ENCODE measurements around the gene GHR.

The GHR gene

GRCh38 chr5:42612750-42613366, 189.6 kb downstream of the GHR start:
- Histone ChIP-seq H3K4me1 (ENCODE audit: control insufficient read depth in 1 of 2, insufficient read depth in 1 of 2, low read depth in 1 of 2, low read length in 1 of 2) (no peaks in the 10 kb centered on the region), H3K27me3 (no peaks in the 10 kb centered on the region), H3K27ac (no peak overlapping the region), H3K9me3 (no peaks in the 10 kb centered on the region), H3K36me3 (no peaks in the 10 kb centered on the region), H3K4me3 (ENCODE audit: low read depth in 1 of 2, low read length in 1 of 2) (no peak overlapping the region)
- TF ChIP-seq CTCF (IDR thresholded peaks at IDR 0.05) = no peak

- Histone ChIP-seq H3K9me3 (no peaks in the 10 kb centered on the region), H3K36me3 (no peaks in the 10 kb centered on the region), H3K4me1 (ENCODE audit: control insufficient read depth in 1 of 2, insufficient read depth in 1 of 2, low read depth in 1 of 2, low read length in 1 of 2) (no peaks in the 10 kb centered on the region), H3K27ac (no peak overlapping the region), H3K27me3 (no peaks in the 10 kb centered on the region), H3K4me3 (ENCODE audit: low read depth in 1 of 2, low read length in 1 of 2) (no peak overlapping the region)
- TF ChIP-seq CTCF (IDR thresholded peaks at IDR 0.05) = no peak
Measured at GRCh38 chr5:42614509-42614908, 191.3 kb downstream of the GHR start.

GRCh38 chr5:42620579-42621216, 197.5 kb downstream of the GHR start:
- Histone ChIP-seq H3K27ac (peak overlapping the region; percentile 60), H3K36me3 (no peaks in the 10 kb centered on the region), H3K4me1 (ENCODE audit: control insufficient read depth in 1 of 2, insufficient read depth in 1 of 2, low read depth in 1 of 2, low read length in 1 of 2) (peaks cover 0 to 15% of the 10 kb centered on the region in 2 experiments), H3K9me3 (no peaks in the 10 kb centered on the region), H3K4me3 (ENCODE audit: low read depth in 1 of 2, low read length in 1 of 2) (no peak overlapping the region), H3K27me3 (no peaks in the 10 kb centered on the region)
- TF ChIP-seq CTCF (IDR thresholded peaks at IDR 0.05) = no peak

- no peak overlapping the region for H3K4me3 ChIP-seq (ENCODE audit: low read depth in 1 of 2, low read length in 1 of 2)
- no peaks in the 10 kb centered on the region for H3K36me3 ChIP-seq
- no peaks in the 10 kb centered on the region for H3K9me3 ChIP-seq
- TF ChIP-seq CTCF (IDR thresholded peaks at IDR 0.05) = no peak
- H3K27ac ChIP-seq = peak overlapping the region; percentile 60
- H3K27me3 ChIP-seq = no peaks in the 10 kb centered on the region
- H3K4me1 ChIP-seq (ENCODE audit: control insufficient read depth in 1 of 2, insufficient read depth in 1 of 2, low read depth in 1 of 2, low read length in 1 of 2) = peaks cover 0 to 15% of the 10 kb centered on the region in 2 experiments
Measured at GRCh38 chr5:42621242-42621641, 198.0 kb downstream of the GHR start.

- no peaks in the 10 kb centered on the region for H3K9me3 ChIP-seq
- no peak overlapping the region for H3K4me3 ChIP-seq (ENCODE audit: low read depth in 1 of 2, low read length in 1 of 2)
- H3K27ac ChIP-seq = peak overlapping the region; percentile 60
- no peak for TF ChIP-seq CTCF (IDR thresholded peaks at IDR 0.05)
- no peaks in the 10 kb centered on the region for H3K36me3 ChIP-seq
- no peaks in the 10 kb centered on the region for H3K27me3 ChIP-seq
- H3K4me1 ChIP-seq (ENCODE audit: control insufficient read depth in 1 of 2, insufficient read depth in 1 of 2, low read depth in 1 of 2, low read length in 1 of 2) = peaks cover 0 to 15% of the 10 kb centered on the region in 2 experiments
Measured at GRCh38 chr5:42621662-42622061, 198.4 kb downstream of the GHR start.
